ENCODE data around the gene H2AZ1.

DNA sequence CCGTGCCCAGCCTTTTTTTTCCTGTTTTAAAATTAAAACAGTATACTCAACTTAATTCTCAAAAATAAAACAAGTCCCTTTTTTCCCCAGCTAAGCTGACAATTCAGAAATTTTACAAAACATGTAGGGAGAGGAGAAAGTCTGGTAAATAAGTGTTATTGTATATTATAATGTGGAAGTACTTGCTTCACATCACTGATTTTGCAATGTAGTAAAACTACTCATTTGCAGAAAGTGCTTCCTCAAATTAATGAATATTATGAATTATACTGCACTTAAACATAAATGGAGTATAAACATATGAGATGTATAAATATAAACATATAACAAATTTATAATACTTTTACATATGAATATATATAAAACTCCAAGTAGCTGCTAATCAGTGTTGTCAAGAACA, 11.6 kb upstream of the H2AZ1 start:
- no peak for TF ChIP-seq POLR2A (IDR thresholded peaks at IDR 0.05)
- TF ChIP-seq, protein P1, sequence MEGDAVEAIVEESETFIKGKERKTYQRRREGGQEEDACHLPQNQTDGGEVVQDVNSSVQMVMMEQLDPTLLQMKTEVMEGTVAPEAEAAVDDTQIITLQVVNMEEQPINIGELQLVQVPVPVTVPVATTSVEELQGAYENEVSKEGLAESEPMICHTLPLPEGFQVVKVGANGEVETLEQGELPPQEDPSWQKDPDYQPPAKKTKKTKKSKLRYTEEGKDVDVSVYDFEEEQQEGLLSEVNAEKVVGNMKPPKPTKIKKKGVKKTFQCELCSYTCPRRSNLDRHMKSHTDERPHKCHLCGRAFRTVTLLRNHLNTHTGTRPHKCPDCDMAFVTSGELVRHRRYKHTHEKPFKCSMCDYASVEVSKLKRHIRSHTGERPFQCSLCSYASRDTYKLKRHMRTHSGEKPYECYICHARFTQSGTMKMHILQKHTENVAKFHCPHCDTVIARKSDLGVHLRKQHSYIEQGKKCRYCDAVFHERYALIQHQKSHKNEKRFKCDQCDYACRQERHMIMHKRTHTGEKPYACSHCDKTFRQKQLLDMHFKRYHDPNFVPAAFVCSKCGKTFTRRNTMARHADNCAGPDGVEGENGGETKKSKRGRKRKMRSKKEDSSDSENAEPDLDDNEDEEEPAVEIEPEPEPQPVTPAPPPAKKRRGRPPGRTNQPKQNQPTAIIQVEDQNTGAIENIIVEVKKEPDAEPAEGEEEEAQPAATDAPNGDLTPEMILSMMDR (IDR thresholded peaks at IDR 0.05), result no peak
